ENCODE data around the gene IGSF9B.

Gene IGSF9B

GRCh38 chr11:133964356-133964755, 7.6 kb upstream of the IGSF9B start:
- FAIRE-seq (no peak), DNase-seq (ENCODE audit: insufficient read length, low spot score) (no peak)
- TF ChIP-seq PAX5 (IDR thresholded peaks at IDR 0.05; ENCODE audit: insufficient read depth, low read length, severe bottlenecking) (no peak), TAF1 (IDR thresholded peaks at IDR 0.05; ENCODE audit: low read depth, low read length) (no peak)

GRCh38 chr11:133961890-133962289, 5.1 kb upstream of the IGSF9B start:
- FAIRE-seq (no peak), DNase-seq (ENCODE audit: insufficient read length, low spot score) (no peak)
- TF ChIP-seq PAX5 (IDR thresholded peaks at IDR 0.05; ENCODE audit: insufficient read depth, low read length, severe bottlenecking) (no peak), POLR2A (IDR thresholded peaks at IDR 0.05; ENCODE audit: low read depth, low read length) (no peak), TAF1 (IDR thresholded peaks at IDR 0.05; ENCODE audit: low read depth, low read length) (no peak)

GRCh38 chr11:133957900-133958299, 1.1 kb upstream of the IGSF9B start:
- TF ChIP-seq TAF1 (IDR thresholded peaks at IDR 0.05; ENCODE audit: low read depth, low read length) = no peak
- FAIRE-seq (peak; percentile 47), DNase-seq (ENCODE audit: insufficient read length, low spot score) (no peak)

- FAIRE-seq (no peak), DNase-seq (ENCODE audit: insufficient read length, low spot score) (no peak)
- no peak for TF ChIP-seq TAF1 (IDR thresholded peaks at IDR 0.05; ENCODE audit: low read depth, low read length)
- no peak for TF ChIP-seq SPI1 (IDR thresholded peaks at IDR 0.05; ENCODE audit: low read depth, low read length)
- TF ChIP-seq POLR2AphosphoS5 (IDR thresholded peaks at IDR 0.05; ENCODE audit: low read depth, low read length) = no peak
- TF ChIP-seq POU2F2 (IDR thresholded peaks at IDR 0.05; ENCODE audit: low read depth, low read length) = no peak
- no peak for TF ChIP-seq POLR2A (IDR thresholded peaks at IDR 0.05; ENCODE audit: low read depth, low read length)
- TF ChIP-seq PAX5 (IDR thresholded peaks at IDR 0.05; ENCODE audit: insufficient read depth, low read length, severe bottlenecking) = no peak
Observed at GRCh38 chr11:133955945-133956421, 785 bp downstream of the IGSF9B start.

GRCh38 chr11:133955081-133955891, 1.5 kb downstream of the IGSF9B start:
- FAIRE-seq (no peak), DNase-seq (ENCODE audit: insufficient read length, low spot score) (no peak)

GRCh38 chr11:133953999-133954398, 2.8 kb downstream of the IGSF9B start:
- no peak for FAIRE-seq
- TF ChIP-seq PAX5 (IDR thresholded peaks at IDR 0.05; ENCODE audit: insufficient read depth, low read length, severe bottlenecking) (no peak), POLR2AphosphoS5 (IDR thresholded peaks at IDR 0.05; ENCODE audit: low read depth, low read length) (no peak), SPI1 (IDR thresholded peaks at IDR 0.05; ENCODE audit: low read depth, low read length) (no peak), POU2F2 (IDR thresholded peaks at IDR 0.05; ENCODE audit: low read depth, low read length) (no peak), POLR2A (IDR thresholded peaks at IDR 0.05; ENCODE audit: low read depth, low read length) (no peak), TAF1 (IDR thresholded peaks at IDR 0.05; ENCODE audit: low read depth, low read length) (no peak)

More at GRCh38 chr11:133955081-133955891, 1.5 kb downstream of the IGSF9B start:
- TF ChIP-seq TAF1 (IDR thresholded peaks at IDR 0.05; ENCODE audit: low read depth, low read length) (no peak), POLR2AphosphoS5 (IDR thresholded peaks at IDR 0.05; ENCODE audit: low read depth, low read length) (no peak), SPI1 (IDR thresholded peaks at IDR 0.05; ENCODE audit: low read depth, low read length) (no peak), POU2F2 (IDR thresholded peaks at IDR 0.05; ENCODE audit: low read depth, low read length) (no peak), PAX5 (IDR thresholded peaks at IDR 0.05; ENCODE audit: insufficient read depth, low read length, severe bottlenecking) (no peak)

GRCh38 chr11:133953547-133953946, 3.2 kb downstream of the IGSF9B start:
- no peak for TF ChIP-seq TAF1 (IDR thresholded peaks at IDR 0.05; ENCODE audit: low read depth, low read length)
- no peak for TF ChIP-seq PAX5 (IDR thresholded peaks at IDR 0.05; ENCODE audit: insufficient read depth, low read length, severe bottlenecking)
- no peak for TF ChIP-seq POLR2AphosphoS5 (IDR thresholded peaks at IDR 0.05; ENCODE audit: low read depth, low read length)
- TF ChIP-seq POU2F2 (IDR thresholded peaks at IDR 0.05; ENCODE audit: low read depth, low read length) = no peak
- TF ChIP-seq SPI1 (IDR thresholded peaks at IDR 0.05; ENCODE audit: low read depth, low read length) = no peak
- FAIRE-seq = no peak

More at GRCh38 chr11:133953999-133954398, 2.8 kb downstream of the IGSF9B start:
- DNase-seq (ENCODE audit: insufficient read length, low spot score) = no peak

GRCh38 chr11:133952199-133953190, 4.3 kb downstream of the IGSF9B start:
- FAIRE-seq (no peak), DNase-seq (ENCODE audit: insufficient read length, low spot score) (no peak)
- TF ChIP-seq POLR2AphosphoS5 (IDR thresholded peaks at IDR 0.05; ENCODE audit: low read depth, low read length) (no peak), POLR2A (IDR thresholded peaks at IDR 0.05; ENCODE audit: low read depth, low read length) (no peak), TAF1 (IDR thresholded peaks at IDR 0.05; ENCODE audit: low read depth, low read length) (no peak), PAX5 (IDR thresholded peaks at IDR 0.05; ENCODE audit: insufficient read depth, low read length, severe bottlenecking) (no peak), SPI1 (IDR thresholded peaks at IDR 0.05; ENCODE audit: low read depth, low read length) (no peak), POU2F2 (IDR thresholded peaks at IDR 0.05; ENCODE audit: low read depth, low read length) (no peak)

More at GRCh38 chr11:133953547-133953946, 3.2 kb downstream of the IGSF9B start:
- no peak for DNase-seq (ENCODE audit: insufficient read length, low spot score)

- DNase-seq (ENCODE audit: insufficient read length, low spot score) (no peak), FAIRE-seq (no peak)
- TF ChIP-seq POU2F2 (IDR thresholded peaks at IDR 0.05; ENCODE audit: low read depth, low read length) = no peak
- no peak for TF ChIP-seq SPI1 (IDR thresholded peaks at IDR 0.05; ENCODE audit: low read depth, low read length)
- no peak for TF ChIP-seq POLR2A (IDR thresholded peaks at IDR 0.05; ENCODE audit: low read depth, low read length)
- TF ChIP-seq TAF1 (IDR thresholded peaks at IDR 0.05; ENCODE audit: low read depth, low read length) = no peak
- TF ChIP-seq POLR2AphosphoS5 (IDR thresholded peaks at IDR 0.05; ENCODE audit: low read depth, low read length) = no peak
Observed at GRCh38 chr11:133951327-133952198, 5.2 kb downstream of the IGSF9B start.

Data from GM12891 (cell line).